ENCODE data around the gene RPL39.
"Not testable (repeated sequence)": the region's sequence is repeated elsewhere in the genome, so short reads cannot be mapped to it uniquely, and the experiment has no call there.

Gene RPL39

GRCh38 chrX:119809185-119809666 is 17.8 kb upstream of the RPL39 start:
- TF ChIP-seq CTCF (IDR thresholded peaks at IDR 0.05; ENCODE audit: low read depth, low read length, missing control alignments) = no peak
- no peak for DNase-seq (ENCODE audit: low read depth)
- no peak overlapping the region for H3K4me3 ChIP-seq (ENCODE audit: low read depth, low read length)

GRCh38 chrX:119808461-119808860 is 17.0 kb upstream of the RPL39 start:
- DNase-seq (ENCODE audit: low read depth); H3K4me3 ChIP-seq (ENCODE audit: low read depth, low read length): not testable (repeated sequence)

DNA sequence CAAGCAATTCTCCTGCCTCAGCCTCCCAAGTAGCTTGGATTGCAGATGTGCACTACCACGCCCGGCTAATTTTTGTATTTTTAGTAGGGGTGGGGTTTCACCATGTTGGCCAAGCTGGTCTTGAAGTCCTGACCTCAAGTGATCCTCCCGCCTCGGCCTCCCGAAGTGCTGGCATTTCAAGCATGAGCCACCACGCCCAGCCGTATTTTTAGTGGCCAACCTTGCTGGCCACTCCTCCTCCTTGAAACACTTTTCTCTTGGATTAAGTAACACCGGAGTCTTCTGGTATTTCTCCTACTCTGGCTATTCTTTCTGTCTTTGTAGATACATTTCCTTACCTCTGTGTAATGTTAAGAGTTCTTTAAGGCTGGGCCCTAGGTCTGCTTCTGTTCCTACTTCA is 11.1 kb upstream of the RPL39 start:
- no peak for DNase-seq (ENCODE audit: low read depth)
- no peak for TF ChIP-seq CTCF (IDR thresholded peaks at IDR 0.05; ENCODE audit: low read depth, low read length, missing control alignments)
- no peak overlapping the region for H3K4me3 ChIP-seq (ENCODE audit: low read depth, low read length)

DNA sequence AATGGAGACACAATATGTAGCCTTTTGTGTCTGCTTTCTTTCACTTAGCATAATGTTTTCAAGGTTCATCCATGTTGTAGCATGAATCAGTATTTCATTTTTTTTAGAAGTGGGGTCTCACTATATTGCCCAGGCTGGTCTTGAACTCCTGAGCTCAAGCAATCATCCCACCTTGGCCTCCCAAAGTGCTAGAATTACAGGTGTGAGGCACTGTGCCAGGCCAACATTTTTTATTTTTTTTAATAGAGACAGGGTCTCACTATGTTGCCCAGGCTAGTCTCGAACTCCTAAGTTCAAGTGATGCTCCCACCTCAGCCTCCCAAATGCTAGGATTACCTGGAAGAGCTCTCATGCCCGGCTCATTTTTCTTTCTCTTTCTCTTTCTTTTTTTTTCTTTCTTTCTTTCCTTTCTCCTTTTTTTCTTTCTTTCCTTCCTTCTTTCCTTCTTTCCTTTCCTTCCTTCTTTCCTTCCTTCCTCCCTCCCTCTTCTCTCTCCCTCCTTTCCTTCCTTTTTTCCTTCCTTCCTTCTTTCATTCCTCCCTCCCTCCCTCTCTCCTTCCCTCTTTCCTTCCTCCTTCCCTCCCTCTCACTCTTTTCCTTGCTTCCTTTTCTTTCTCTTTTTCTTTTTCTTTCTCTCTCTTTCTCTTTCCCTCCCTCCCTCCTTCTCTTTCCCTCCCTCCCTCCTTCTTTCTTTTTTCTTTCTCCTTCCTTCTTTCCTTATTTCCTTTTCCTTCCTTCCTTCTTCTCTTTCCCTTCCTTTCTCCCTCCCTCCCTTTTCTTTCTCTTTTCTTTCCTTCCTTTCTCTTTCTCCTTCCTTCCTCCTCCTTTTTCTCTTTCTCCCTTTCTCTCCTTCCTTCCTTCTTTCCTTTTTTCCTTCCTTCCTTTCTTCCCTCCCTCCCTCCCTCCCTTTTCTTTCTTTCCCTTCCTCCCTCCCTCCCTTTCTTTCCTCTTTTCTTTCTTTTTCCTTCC is 10.1 kb upstream of the RPL39 start:
- no peak for DNase-seq (ENCODE audit: low read depth)
- no peak for TF ChIP-seq CTCF (IDR thresholded peaks at IDR 0.05; ENCODE audit: low read depth, low read length, missing control alignments)
- H3K4me3 ChIP-seq (ENCODE audit: low read depth, low read length) = no peak overlapping the region

GRCh38 chrX:119790977-119791436 is 423 bp downstream of the RPL39 start:
- peak; percentile 29 for TF ChIP-seq CTCF (IDR thresholded peaks at IDR 0.05; ENCODE audit: low read depth, low read length, missing control alignments)
- no peak for DNase-seq (ENCODE audit: low read depth)
- H3K4me3 ChIP-seq (ENCODE audit: low read depth, low read length) = peak overlapping the region; percentile 88

DNA sequence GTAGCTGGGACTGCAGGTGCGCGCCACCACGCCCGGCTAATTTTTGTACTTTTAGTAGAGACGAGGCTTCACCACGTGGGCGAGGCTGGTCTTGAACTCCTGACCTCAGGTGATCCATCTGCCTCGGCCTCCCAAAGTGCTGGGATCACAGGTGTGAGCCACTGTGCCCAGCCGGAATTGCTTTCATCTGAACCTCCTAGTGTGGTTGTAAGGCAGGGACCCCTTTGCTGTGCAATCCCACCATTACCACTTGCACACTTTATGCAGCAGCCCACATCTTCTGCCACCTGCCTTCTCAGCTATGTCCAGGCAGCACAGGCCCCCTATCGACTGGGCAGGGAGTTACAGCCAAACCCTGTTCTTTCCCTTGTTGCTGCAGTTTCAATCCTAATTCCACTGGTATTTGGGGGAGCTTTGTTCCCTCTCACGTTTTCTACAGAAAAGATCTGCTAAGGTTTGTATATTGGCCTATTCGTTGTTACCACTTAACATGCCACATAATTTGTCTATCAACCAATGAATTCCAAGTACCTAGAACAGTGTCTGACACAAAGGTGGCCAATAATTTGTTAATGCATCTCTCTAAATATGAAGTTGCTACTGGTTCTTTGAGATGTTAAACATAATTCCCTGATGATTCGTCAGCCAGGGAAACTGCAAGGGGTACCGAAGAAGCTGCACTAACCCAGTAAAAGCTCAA is 6.5 kb downstream of the RPL39 start:
- no peak for DNase-seq (ENCODE audit: low read depth)
- H3K4me3 ChIP-seq (ENCODE audit: low read depth, low read length) = no peak overlapping the region
- peak; percentile 70 for TF ChIP-seq CTCF (IDR thresholded peaks at IDR 0.05; ENCODE audit: low read depth, low read length, missing control alignments)

DNA sequence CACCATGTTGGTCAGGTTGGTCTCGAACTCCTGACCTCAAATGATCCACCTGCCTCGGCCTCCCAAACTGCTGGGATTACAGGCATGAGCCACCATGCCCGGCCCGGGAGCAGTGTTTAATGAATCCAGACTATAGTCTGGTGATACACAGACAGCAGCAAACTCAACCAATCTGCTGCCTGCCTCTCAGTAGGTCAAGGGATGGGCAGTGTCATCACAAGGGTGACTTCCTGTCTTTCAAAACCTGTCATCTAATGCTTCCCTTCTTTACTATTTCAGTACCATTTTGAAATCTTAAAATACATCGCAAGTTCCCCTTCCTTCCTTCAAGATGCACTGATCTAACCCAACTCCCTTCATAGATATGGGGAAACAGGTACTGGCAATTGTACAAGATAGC is 8.4 kb downstream of the RPL39 start:
- DNase-seq (ENCODE audit: low read depth) = no peak
- no peak overlapping the region for H3K4me3 ChIP-seq (ENCODE audit: low read depth, low read length)
- no peak for TF ChIP-seq CTCF (IDR thresholded peaks at IDR 0.05; ENCODE audit: low read depth, low read length, missing control alignments)
